ENCODE measurements around the gene GAB3.
"Not testable (repeated sequence)": the region's sequence is repeated elsewhere in the genome, so short reads cannot be mapped to it uniquely, and the experiment has no call there.

The GAB3 gene

GRCh38 chrX:154657226-154657805 is 93.6 kb downstream of the GAB3 start:
- TF ChIP-seq CTCF (conservative IDR thresholded peaks at IDR 0.05; ENCODE audit: low read length), result no peak

GRCh38 chrX:154655786-154656185 is 95.1 kb downstream of the GAB3 start:
- no peak for DNase-seq (ENCODE audit: low read depth)
- TF ChIP-seq CTCF (conservative IDR thresholded peaks at IDR 0.05; ENCODE audit: low read length), result no peak
- no peak overlapping the region for H3K4me3 ChIP-seq (ENCODE audit: low read length)

More at GRCh38 chrX:154657226-154657805, 93.6 kb downstream of the GAB3 start:
- H3K4me3 ChIP-seq (ENCODE audit: low read length), result no peak overlapping the region
- DNase-seq (ENCODE audit: low read depth), result no peak

DNA sequence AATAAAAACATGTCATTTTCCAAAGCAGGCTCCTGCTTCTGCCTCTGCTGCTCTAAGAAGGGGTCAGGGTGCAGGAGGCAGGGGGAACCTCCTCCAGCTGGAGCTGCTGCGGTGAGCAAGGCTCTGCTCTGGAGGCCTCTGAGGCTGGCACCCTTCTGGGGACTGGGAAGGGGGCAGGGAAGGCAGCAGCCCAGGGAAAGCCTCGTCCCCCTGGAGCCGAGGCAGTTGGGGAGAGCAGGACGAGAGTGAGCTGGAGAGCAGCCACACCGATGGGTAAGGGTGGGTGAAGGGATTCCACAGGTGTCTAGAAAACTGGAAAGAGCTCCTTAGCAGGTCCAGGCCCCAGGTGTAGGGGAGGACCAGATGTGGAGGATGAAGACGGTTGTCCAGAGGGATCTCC is 95.5 kb downstream of the GAB3 start:
- H3K4me3 ChIP-seq (ENCODE audit: low read length), result no peak overlapping the region
- DNase-seq (ENCODE audit: low read depth), result no peak
- no peak for TF ChIP-seq CTCF (conservative IDR thresholded peaks at IDR 0.05; ENCODE audit: low read length)

- no peak for TF ChIP-seq CTCF (conservative IDR thresholded peaks at IDR 0.05; ENCODE audit: low read length)
- no peak for DNase-seq (ENCODE audit: low read depth)
- no peak overlapping the region for H3K4me3 ChIP-seq (ENCODE audit: low read length)
Observed at GRCh38 chrX:154654925-154655324, 96.0 kb downstream of the GAB3 start.

GRCh38 chrX:154654372-154654771 is 96.5 kb downstream of the GAB3 start:
- no peak for TF ChIP-seq CTCF (conservative IDR thresholded peaks at IDR 0.05; ENCODE audit: low read length)
- no peak for DNase-seq (ENCODE audit: low read depth)

DNA sequence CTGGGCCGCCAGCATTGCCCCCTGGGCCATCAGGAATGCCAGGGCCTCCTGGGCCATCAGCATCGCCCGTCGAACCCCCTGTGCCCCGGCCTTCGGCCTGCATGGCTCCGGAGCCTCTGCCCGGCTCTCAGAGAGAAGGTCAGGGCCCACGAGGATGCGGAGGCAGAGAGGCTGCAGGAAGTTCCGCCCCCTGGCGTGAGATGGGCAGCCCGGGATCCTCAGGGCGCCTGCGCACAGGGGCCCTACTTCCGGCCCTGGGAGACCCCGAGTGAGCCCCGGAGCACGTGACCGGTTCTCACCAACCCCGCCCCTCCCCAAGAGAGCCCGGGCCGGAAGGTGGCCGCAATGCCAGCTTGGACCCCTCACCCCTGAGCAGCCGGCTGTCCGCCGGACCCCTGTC is 97.5 kb downstream of the GAB3 start, which contains the start of gene CTAG2:
Gene CTAG2 (minus strand): TSS at position 167 of the 400 bp plus-strand sequence. CDS start 64 bp downstream, at position 103.
- not testable (repeated sequence) for H3K4me3 ChIP-seq (ENCODE audit: low read length); DNase-seq (ENCODE audit: low read depth)

More at GRCh38 chrX:154654372-154654771, 96.5 kb downstream of the GAB3 start:
- no peak overlapping the region for H3K4me3 ChIP-seq (ENCODE audit: low read length)

GRCh38 chrX:154653048-154653401 is 97.9 kb downstream of the GAB3 start:
- H3K4me3 ChIP-seq (ENCODE audit: low read length), result no peak overlapping the region
- no peak for TF ChIP-seq CTCF (conservative IDR thresholded peaks at IDR 0.05; ENCODE audit: low read length)
- DNase-seq (ENCODE audit: low read depth), result no peak
